ENCODE measurements around the gene FGF4. TPM values are rescaled to one million over a fixed set of nuclear protein-coding genes. Genes with fewer than 3 reads are reported as not detected.

Gene FGF4
- total RNA-seq, 1 donor from 2014 or later, result 0.37 TPM

DNA sequence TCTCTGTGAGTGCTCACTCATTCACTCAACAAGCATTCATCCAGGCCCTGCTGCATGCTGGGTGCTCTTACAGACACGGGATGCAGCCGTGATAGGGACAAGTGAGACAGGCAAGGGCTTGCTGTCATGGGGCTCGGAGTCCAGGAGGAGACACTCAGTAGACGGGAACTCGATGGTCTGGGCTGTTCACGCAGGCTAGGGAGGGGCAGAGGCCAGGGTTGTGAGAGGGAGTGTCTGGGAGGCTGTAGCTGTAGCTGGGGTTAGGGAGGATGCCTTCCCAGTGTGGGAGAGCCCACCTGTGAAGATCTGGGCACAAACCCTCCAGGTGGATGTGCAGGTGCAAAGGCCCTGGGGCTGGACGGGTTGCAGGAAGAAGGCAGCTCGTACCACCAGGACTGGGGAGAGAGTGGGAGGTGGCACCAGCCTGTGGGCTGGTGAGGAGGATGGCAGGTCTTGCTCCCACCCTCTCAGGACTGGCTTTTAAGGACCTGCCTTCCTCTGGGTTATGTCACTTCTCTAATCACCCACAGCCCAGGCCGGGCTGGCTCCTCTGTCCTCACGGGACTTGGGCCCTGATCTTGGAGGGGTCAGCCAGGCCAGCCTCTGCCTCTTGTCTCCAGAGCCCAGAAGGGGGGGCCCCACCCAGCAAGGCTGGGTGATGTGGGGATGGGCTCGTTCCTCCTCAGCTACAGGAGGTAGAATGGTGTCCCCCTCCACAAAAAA is 24.1 kb downstream of the FGF4 start:
- H3K4me3 Mint-ChIP-seq (ENCODE audit: unreplicated experiment), result no peak overlapping the region
- no peak for DNase-seq
- peaks cover 7% of the 10 kb centered on the region for H3K4me1 Mint-ChIP-seq (ENCODE audit: low read depth, unreplicated experiment)
- H3K36me3 Mint-ChIP-seq (ENCODE audit: unreplicated experiment), result peaks cover 2% of the 10 kb centered on the region
- peaks cover 6% of the 10 kb centered on the region for H3K27me3 Mint-ChIP-seq (ENCODE audit: unreplicated experiment)
- H3K9me3 Mint-ChIP-seq (ENCODE audit: unreplicated experiment), result peaks cover 4% of the 10 kb centered on the region
- TF ChIP-seq, protein P1, sequence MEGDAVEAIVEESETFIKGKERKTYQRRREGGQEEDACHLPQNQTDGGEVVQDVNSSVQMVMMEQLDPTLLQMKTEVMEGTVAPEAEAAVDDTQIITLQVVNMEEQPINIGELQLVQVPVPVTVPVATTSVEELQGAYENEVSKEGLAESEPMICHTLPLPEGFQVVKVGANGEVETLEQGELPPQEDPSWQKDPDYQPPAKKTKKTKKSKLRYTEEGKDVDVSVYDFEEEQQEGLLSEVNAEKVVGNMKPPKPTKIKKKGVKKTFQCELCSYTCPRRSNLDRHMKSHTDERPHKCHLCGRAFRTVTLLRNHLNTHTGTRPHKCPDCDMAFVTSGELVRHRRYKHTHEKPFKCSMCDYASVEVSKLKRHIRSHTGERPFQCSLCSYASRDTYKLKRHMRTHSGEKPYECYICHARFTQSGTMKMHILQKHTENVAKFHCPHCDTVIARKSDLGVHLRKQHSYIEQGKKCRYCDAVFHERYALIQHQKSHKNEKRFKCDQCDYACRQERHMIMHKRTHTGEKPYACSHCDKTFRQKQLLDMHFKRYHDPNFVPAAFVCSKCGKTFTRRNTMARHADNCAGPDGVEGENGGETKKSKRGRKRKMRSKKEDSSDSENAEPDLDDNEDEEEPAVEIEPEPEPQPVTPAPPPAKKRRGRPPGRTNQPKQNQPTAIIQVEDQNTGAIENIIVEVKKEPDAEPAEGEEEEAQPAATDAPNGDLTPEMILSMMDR (IDR thresholded peaks at IDR 0.05; ENCODE audit: partially characterized antibody, unreplicated experiment), result no peak
- no peak overlapping the region for H3K27ac Mint-ChIP-seq (ENCODE audit: unreplicated experiment)

DNA sequence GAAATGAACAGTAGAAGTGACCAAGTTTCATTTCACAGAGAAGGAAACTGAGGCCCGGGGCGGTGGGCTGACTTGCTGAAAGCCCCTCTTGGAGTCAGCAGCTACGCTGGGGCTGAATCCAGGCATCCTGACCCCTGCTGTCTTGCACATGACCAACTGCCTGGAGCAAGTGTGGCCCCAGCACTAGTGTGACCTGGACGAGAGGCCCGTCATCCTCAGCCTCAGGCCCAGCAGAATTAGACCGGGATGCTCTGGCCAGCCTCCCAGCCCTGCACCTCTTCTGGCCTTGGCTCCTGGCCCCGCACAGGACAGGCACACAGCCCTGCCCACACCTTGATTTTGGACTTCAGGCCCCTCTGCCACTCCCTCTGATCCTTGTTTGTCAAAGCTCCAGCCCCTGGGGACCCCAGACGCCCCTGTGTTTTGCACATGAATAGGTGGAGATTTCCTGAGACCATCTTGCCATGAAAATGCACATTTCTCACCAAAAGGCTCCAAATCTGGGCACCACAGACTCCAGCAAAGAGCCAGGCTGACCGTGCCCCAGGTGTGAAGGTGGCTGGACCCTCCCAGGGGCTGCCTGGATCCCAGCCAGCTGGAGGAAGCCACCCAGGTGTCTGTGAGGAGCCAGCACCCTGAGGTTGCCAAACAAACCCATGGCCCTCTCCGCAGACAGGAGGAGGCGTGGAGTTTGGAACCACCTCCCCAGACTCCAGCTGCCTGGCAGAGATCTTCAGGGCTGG is 24.9 kb downstream of the FGF4 start:
- H3K9me3 Mint-ChIP-seq (ENCODE audit: unreplicated experiment), result peaks cover 3% of the 10 kb centered on the region
- no peaks in the 10 kb centered on the region for H3K36me3 Mint-ChIP-seq (ENCODE audit: unreplicated experiment)
- H3K27ac Mint-ChIP-seq (ENCODE audit: unreplicated experiment), result no peak overlapping the region
- TF ChIP-seq, protein P1 (IDR thresholded peaks at IDR 0.05; ENCODE audit: partially characterized antibody, unreplicated experiment), result no peak
- no peak for DNase-seq
- peaks cover 8% of the 10 kb centered on the region for H3K27me3 Mint-ChIP-seq (ENCODE audit: unreplicated experiment)
- no peak overlapping the region for H3K4me3 Mint-ChIP-seq (ENCODE audit: unreplicated experiment)
- H3K4me1 Mint-ChIP-seq (ENCODE audit: low read depth, unreplicated experiment), result peaks cover 7% of the 10 kb centered on the region

GRCh38 chr11:69748637-69749036 is 26.5 kb downstream of the FGF4 start:
- Mint-ChIP-seq H3K27ac (ENCODE audit: unreplicated experiment) (no peak overlapping the region), H3K4me3 (ENCODE audit: unreplicated experiment) (no peak overlapping the region), H3K36me3 (ENCODE audit: unreplicated experiment) (no peaks in the 10 kb centered on the region), H3K4me1 (ENCODE audit: low read depth, unreplicated experiment) (peaks cover 9% of the 10 kb centered on the region), H3K9me3 (ENCODE audit: unreplicated experiment) (peaks cover 3% of the 10 kb centered on the region), H3K27me3 (ENCODE audit: unreplicated experiment) (peaks cover 9% of the 10 kb centered on the region)
- TF ChIP-seq, protein P1 (IDR thresholded peaks at IDR 0.05; ENCODE audit: partially characterized antibody, unreplicated experiment), result no peak
- DNase-seq, result no peak

DNA sequence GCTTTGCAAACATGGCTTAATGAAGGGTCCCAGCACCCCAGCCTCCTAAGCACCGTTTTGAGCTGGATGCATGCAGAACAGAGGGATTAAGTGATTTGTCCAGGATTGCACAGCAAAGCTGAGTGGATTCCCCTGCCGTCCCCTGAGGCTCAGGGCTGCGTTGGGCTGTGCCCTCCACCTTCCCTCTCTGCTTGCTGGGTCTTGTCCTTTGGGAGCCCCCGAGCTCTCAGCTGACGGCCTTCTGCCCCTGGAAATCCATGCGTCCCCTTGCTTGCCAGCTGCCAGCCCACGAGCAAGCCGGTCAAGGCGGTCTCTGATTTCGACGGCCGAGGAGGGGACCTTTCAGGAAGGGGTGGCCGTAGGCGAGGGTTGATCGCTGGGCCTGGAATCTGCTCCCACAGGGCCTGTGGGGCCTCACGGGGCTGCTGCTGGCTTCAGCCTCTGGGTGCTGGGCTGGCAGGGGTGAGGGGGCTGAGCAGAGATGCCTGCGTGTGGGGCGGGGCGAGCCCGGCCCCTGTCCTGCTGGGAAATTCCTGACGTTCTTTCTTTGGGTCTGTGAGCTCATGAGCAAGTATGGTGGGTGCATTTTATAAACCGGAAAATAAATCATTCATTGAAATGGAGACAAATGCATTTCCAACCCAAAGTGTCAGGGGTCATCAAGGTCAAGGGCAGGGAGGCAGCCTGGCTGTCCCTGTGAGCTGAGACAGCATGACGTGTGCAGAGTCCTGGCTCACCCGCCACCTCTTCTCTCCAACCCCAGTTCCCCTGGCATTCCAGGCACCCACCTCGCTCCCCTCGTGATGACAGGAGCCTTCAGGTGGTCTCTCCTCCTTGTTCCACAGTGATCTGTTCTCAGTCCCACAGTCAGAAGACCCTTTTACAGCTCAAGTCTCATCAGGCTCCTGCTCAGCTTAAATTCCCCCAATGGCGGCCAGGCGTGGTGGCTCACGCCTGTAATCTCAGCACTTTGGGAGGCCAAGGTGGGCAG is 28.1 kb downstream of the FGF4 start:
- H3K4me3 Mint-ChIP-seq (ENCODE audit: unreplicated experiment), result no peak overlapping the region
- H3K27me3 Mint-ChIP-seq (ENCODE audit: unreplicated experiment), result peaks cover 9% of the 10 kb centered on the region
- peaks cover 9% of the 10 kb centered on the region for H3K4me1 Mint-ChIP-seq (ENCODE audit: low read depth, unreplicated experiment)
- H3K9me3 Mint-ChIP-seq (ENCODE audit: unreplicated experiment), result peaks cover 3% of the 10 kb centered on the region
- TF ChIP-seq, protein P1 (IDR thresholded peaks at IDR 0.05; ENCODE audit: partially characterized antibody, unreplicated experiment), result no peak
- peak; percentile 59 for DNase-seq
- H3K36me3 Mint-ChIP-seq (ENCODE audit: unreplicated experiment), result no peaks in the 10 kb centered on the region
- H3K27ac Mint-ChIP-seq (ENCODE audit: unreplicated experiment), result no peak overlapping the region

All from glutamatergic neuron (in vitro differentiated cells).